HG03457 (cell line): ENCODE results near the gene ARMC12.

ENCODE experiments used
- ATAC-seq: cut with Tn5 transposase; IDR thresholded peaks from one replicate; pipeline ENCODE4 v1.9.1; 2021; ENCODE audit warnings: moderate number of reproducible peaks; ENCODE audit not compliant: unreplicated experiment

Gene ARMC12

DNA sequence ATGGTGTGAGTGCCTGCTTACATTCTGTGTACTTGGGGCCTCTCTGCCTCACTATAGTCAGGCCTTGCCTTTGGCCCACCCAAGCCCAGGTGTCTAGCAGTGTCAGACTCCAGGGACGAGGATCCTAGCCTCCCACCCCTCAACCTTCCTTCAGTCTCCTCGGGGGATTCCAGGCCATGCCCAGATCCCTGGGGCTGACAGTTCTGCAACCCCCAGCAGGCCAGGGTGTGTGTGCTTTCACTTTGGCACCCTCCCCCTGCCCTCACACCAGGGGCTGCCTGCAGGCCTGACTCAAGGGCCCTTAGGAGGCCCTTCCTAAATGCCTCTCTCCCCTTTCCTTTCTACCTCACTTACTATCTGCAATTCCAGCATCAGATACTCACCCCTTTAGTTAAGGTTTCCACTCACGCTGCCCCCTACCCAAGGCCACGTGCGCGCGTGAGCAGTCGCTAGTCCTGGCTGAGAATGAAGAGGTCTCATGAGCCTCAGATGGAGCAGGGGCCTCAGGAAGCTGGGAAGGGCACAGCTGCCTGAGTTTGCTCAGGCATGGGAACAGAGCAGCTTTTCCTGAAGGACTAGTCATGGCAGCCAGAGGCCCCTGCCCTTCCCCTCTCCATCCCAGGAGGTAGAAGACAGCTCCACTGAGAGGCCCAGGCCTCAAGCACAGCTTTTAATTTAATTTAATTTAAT, 61.1 kb downstream of the ARMC12 start:
- ATAC-seq = no peak
